GM06990 (cell line): Measurements from ENCODE around the gene SH3D21.
A peak's percentile ranks its signal among the peaks of the same experiment; 100 is the strongest.

Source experiments
- DNase-seq: peaks from one replicate; pipeline ENCODE4 v3.0.0-alpha.2; 2011; ENCODE audit not compliant: insufficient read length; ENCODE audit errors: extremely low read depth
- H3K27me3 ChIP-seq: replicated peaks from 2 replicates; pipeline ENCODE4 v1.6.0; 2011; ENCODE audit warnings: low read length; ENCODE audit not compliant: control insufficient read depth, insufficient read depth
- H3K36me3 ChIP-seq: 2 replicates; pipeline ENCODE4 v1.5.1; 2011; ENCODE audit warnings: low read length; ENCODE audit not compliant: control insufficient read depth, insufficient read depth
- H3K4me3 ChIP-seq: replicated peaks from 2 replicates; pipeline ENCODE4 v1.5.1; 2011; ENCODE audit warnings: low read depth, mild to moderate bottlenecking, control low read depth, low read length
- CTCF ChIP-seq: IDR thresholded peaks from 2 replicates; pipeline ENCODE4 v1.5.1; 2011; ENCODE audit warnings: low read length, control low read depth, mild to moderate bottlenecking, inconsistent platforms; ENCODE audit not compliant: insufficient read depth, poor library complexity, severe bottlenecking

The SH3D21 gene

GRCh38 chr1:36279789-36280296 lies 26.3 kb upstream of the SH3D21 start:
- Histone ChIP-seq H3K4me3 (no peak overlapping the region), H3K27me3 (no peaks in the 10 kb centered on the region), H3K36me3 (no peaks in the 10 kb centered on the region; the same call in none of the 2 replicates)
- TF ChIP-seq CTCF: no peak
- DNase-seq: no peak

- Histone ChIP-seq H3K36me3 (peaks cover 14% of the 10 kb centered on the region), H3K4me3 (no peak overlapping the region), H3K27me3 (no peaks in the 10 kb centered on the region)
- DNase-seq: no peak
- TF ChIP-seq CTCF: no peak
Observed at GRCh38 chr1:36284061-36284460, 22.1 kb upstream of the SH3D21 start.

GRCh38 chr1:36284517-36284916 lies 21.7 kb upstream of the SH3D21 start:
- Histone ChIP-seq H3K27me3 (no peaks in the 10 kb centered on the region), H3K4me3 (no peak overlapping the region), H3K36me3 (peaks cover 17% of the 10 kb centered on the region)
- DNase-seq: no peak
- no peak for TF ChIP-seq CTCF

GRCh38 chr1:36285443-36286101 lies 20.6 kb upstream of the SH3D21 start:
- peak; percentile 63 for TF ChIP-seq CTCF
- no peak for DNase-seq
- peaks cover 23% of the 10 kb centered on the region for H3K36me3 ChIP-seq
- no peaks in the 10 kb centered on the region for H3K27me3 ChIP-seq
- no peak overlapping the region for H3K4me3 ChIP-seq

- Histone ChIP-seq H3K4me3 (no peak overlapping the region), H3K27me3 (no peaks in the 10 kb centered on the region), H3K36me3 (peaks cover 28% of the 10 kb centered on the region)
- no peak for DNase-seq
- TF ChIP-seq CTCF: no peak
Observed at GRCh38 chr1:36286802-36287201, 19.4 kb upstream of the SH3D21 start.
